Hepatic stellate cell (primary cell): ENCODE data around the gene GRK2.

Experiments used
- DNase-seq: peaks from one replicate; pipeline ENCODE4 v3.0.0; 2011; ENCODE audit warnings: low spot score

GRK2 gene

DNA sequence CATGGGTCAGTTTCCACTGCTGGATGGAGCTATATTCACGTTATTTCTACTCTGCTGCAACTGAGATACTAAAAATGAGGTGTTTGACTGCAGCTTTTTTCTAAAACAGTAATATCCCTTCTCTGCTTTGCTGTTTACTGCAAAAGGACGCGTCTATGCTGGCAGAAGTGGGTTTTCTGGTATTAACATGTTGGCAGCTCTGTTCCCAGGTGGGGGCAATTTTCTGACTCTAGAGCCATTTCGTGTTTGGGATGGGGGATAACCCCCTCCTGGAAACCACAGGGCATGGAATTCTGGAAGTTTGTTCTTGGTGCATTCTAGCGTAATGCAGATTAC is 4.9 kb downstream of the GRK2 start:
- no peak for DNase-seq

DNA sequence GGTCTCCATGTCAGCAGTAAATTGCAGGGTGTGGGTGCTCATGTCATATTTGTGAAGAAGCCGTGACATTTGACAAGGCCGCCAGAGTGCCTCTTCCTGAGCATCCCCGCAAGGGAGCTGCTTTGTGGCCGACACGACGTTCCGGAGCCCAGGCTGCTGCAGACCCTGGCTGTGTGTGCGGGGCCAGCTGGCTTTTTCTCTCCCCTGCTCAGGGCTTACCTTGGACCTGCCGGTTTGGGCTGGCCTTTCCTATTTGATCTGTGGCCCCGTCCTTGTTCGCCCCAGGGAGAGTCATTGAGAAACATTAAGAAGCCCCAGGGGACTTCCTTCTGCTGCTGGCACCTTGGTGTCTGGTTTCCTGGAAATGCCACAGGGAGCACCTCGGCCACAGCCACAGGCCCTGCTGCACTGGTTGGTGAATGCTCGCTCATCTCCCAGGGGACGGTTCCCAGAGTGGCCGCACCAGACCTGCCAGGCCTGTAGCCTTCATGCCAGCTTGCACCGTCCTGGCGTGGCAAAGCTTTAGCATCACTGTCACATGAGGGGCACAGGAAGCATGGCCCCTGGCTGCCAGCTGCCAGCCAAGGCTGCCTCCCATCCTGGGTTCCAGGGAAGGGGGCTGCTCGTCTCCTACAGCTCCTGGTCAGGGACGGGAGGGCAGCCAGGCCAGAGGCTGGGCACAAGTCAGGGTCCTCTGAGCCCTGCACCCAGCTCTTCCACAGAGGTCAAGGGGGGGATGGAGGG is 5.4 kb downstream of the GRK2 start:
- no peak for DNase-seq

DNA sequence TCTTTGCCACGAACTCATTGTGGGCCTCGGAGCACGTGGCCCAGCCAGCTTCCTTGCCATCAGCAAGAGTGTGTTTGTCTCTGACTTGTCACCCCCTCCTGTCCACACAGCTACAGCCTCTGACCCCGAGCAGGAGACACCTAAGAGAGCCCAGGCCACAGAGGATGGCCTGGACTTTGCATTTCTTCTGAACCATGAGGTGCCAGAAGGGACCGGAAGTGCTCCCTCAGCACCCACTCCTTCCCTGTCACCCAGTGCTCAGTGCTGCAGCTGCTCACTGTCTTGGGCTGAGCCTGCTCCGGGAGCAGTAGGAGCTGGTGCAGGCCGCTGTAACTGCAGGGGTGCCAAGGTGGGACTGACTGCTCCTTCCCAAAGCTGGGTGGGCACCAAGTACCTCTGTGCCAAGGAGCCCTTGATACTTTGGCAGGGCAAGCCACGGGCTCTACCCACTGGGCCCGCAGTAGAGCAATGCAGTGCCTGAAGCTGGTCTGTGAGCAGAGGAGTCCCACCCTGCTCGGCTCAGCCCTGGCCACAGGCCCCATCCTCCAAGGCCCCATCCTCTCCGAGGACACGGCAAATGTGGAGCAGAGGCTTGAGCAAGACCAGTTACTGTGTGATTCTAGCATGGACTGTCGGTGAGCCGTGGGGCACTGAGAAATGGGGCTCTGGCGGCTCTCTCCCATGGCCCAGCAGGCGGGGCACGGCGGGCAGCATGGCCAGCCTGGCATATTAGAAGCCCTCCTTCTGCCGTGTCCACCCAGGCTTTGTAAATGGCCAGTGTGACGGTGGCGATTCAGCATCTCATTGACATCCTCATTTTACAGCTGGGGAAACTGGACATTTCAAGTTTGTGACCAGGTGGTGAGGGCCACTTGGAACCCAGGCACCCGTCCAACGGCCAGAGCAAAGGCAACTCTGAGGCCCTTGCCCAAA is 6.3 kb downstream of the GRK2 start:
- DNase-seq, result peak; percentile 68

DNA sequence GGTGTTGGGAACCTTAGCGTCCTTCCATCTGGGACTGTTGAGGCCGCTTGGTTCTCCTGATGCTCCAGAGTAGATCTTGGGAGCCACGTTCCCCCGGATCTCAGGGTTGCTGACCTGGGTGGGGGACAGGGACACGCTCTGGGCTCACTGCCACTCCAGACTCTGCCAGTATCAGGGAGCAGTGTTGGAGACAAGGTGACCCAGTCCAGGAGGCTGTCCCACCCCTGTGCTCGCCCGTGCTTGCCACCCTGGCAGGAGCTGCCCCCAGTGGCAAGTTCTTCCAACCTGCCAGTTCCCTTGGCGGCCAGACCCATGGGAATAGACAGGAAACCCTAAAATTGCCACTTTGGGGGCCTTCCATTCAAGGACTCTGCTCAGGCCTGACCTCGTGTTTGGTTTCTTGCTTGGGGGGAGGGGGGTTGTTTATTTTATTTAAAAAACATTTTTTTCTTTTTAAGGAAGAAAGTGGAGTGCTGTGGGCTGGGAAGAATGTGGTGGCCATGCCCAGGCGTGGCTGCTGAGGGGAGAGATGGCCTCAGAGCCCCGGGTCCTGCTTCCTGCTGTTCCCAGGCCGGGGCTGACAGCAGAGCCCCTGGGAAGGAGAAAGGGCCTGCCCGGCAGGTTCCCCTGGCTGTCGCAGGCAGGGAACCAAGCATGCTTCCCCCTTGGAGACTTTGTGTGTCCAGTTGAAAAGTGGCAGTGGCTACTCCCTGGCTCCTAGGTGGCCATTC is 7.2 kb downstream of the GRK2 start:
- peak; percentile 63 for DNase-seq

DNA sequence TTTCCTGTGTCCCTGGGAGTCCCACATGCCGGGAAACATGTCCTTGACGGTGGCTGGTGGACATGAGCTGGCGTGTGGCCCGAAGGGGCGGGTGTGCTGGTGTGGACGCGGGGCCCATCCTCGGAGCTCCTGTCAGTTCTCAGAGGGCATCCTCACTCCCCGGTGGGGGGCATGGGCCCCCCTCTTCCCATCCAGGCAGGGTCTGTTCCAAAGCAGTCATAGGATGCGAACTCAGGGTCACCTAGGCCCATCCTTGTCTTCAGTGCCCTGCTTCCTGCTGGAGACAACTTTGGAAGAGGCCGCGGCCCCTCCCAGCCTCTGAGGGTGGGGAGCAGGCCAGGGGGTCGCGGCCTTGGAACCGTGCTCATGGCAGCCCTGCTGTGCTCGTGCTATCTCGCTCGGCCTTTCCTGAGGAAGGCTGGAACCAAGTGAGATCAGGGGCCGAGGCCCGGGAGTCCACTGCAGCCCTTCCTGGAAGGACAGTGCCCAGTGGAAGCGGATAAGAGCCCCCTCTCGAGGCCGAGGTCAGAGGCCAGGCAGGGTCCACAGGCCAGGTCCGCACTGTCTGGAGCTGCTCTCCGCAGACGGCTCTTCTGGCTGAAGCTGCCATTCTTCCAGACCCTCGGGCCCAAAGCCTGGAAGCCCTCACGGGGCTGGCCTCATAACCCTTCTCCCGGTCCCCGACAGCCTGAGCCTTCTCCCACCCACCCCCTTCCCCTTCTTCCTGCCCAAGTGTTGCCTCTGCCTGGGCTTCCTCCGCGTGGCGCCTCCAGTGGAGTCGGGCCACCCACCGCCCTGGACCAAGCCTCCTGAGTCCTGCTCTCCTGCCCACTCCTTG is 8.7 kb downstream of the GRK2 start:
- no peak for DNase-seq

DNA sequence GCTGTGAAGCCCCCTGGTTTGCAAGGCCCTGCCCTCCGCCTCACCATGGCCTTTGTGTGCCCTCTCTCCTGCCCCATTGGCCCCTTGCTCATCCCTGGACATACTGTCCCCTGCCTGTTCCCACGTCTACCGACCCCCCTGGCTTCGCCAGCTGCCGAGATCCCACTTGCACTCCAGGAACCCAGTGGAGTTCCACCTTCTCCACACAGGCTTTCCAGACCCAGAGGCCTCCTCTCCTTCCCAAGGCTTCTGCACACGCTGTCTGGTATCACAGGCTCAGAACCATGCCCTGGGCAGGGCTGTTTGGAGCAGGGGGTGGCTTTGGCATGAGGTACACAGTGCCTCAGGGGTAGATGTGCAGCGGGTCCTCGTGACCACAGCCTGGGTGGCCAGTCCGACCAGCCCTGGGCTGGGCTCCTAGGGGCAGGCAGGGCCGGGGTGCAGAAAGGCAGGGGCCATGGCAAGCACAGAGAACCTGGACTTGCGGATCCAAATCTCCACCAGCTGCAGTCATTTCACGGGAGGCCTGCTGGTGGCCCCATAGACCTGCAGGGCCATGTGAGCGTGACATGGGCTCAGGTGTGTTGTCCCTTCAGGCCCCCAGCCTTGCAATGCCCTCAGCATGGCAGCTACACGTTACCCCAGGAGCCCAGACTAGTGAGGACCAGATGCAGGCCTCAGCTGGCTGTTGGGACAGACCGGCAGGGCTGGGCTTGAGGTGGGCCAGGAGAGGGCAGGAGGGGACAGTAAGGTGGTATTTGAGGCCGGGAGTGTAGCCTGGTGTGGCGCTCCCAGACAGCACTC is 9.5 kb downstream of the GRK2 start:
- no peak for DNase-seq

DNA sequence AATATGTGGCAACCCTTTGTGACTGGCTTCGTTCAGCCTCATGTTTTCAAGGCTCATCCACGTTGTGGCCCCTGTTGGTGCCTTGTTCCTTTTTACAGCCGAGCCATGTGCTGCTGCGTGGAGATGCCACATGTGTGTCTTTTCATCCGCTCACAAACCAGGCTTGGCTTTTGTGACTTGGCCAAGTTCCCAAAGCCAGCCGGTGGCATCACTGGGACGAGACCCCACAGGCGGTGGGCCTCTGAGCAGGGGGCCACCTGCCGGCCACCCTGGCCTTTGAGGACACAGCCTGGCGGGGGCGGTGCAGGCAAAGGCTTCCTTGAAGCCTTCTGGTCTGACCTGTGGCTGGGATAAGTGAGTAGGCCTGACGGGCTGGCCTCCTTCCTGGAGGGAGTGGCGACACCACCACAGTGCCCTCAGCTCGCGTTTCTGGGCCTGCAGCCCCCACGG is 10.5 kb downstream of the GRK2 start:
- DNase-seq, result peak; percentile 56

DNA sequence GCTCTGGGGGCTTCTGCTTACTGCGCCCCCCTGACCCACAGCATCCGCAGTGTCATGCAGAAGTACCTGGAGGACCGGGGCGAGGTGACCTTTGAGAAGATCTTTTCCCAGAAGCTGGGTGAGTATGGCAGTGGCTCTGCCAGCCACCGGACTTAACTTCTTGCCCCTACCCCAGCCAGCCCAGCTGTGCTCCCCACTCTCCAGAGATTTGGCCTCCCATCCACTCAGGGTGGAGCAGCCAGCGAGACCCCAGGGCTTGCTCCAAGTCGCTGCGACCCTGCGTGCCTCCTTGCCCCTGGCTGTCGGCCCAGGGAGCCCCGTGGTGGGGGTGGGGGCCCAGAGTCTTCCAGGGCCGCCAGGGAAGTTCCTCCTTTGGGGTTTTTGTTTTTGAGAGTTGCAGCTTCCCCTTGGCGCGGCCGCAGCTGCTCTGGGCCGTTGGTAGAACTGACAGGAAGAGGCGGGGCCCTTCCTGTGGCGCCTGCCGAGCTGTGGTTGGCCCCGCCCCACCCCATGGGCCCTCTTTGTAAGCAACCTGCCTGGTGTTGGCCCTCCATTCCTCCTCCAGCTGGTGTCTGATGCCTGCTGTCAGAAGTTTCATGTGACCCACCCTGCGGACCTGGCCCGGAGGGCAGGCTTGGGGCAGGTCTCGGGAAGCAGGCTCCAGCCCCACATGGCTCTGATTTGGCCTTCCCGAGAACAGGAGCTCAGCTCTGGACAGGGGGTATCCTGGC is 11.1 kb downstream of the GRK2 start:
- DNase-seq, result peak; percentile 86

DNA sequence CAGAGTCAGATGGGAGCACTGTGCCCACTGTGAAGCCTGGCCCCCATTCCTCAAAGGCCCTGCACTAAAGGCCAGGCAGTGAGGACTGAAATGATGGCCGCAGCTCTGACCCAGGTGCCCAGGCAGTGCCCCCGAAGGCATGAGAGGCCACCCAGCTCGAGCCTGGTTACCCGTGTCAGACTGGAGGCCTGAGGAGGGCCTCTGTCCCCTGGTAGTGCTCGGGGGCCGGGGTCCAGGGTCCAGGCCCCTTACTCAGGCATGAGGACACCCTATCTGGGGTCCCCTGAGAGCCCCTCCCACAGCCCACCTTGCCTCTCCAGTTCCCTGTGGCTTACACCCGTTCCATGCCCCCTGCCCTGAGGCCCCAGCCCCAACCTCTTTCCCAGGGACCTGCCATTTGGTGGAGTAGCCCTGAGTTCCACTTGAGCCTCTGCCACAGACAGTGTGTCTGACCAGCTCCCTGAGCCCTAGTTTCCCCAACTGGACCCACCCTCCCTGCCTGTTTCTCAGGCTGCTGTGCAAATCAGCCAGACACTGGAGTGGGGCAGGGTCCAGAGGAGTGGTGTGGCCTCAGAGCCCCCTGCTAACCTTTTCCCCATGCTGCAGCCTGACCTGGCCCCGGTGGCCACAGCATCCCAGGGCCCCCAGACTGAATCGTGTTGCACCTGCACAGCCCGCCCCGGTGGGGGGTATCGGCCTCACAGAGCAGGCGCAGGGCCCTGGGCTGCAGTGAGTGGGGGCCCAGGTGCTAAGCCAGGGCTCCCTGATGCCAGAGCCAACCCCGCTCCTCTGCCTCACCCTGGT is 12.1 kb downstream of the GRK2 start:
- no peak for DNase-seq

DNA sequence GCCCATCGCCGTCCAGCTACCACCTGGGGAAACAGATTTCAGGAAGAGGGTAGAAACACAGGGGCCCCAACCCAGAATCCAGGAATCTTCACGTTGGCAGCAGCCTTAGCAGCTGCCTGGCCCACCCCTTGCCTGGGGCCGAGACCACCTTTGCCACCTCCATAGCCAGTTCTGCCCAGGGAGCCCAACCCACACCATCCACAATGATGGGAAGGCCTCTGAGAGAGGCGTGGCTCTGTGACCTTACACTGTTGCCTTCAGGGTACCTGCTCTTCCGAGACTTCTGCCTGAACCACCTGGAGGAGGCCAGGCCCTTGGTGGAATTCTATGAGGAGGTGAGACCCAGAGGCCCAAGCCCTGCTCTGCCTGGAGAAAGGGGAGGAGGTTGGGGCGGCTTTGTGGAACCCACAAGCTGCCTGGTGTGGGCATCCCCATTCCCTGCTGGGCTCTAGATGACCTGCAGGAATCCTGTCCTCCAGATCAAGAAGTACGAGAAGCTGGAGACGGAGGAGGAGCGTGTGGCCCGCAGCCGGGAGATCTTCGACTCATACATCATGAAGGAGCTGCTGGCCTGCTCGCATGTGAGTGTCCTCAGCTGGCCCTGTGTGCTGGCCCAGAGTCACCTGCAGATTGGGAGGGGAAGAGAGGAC is 12.8 kb downstream of the GRK2 start:
- DNase-seq, result no peak

DNA sequence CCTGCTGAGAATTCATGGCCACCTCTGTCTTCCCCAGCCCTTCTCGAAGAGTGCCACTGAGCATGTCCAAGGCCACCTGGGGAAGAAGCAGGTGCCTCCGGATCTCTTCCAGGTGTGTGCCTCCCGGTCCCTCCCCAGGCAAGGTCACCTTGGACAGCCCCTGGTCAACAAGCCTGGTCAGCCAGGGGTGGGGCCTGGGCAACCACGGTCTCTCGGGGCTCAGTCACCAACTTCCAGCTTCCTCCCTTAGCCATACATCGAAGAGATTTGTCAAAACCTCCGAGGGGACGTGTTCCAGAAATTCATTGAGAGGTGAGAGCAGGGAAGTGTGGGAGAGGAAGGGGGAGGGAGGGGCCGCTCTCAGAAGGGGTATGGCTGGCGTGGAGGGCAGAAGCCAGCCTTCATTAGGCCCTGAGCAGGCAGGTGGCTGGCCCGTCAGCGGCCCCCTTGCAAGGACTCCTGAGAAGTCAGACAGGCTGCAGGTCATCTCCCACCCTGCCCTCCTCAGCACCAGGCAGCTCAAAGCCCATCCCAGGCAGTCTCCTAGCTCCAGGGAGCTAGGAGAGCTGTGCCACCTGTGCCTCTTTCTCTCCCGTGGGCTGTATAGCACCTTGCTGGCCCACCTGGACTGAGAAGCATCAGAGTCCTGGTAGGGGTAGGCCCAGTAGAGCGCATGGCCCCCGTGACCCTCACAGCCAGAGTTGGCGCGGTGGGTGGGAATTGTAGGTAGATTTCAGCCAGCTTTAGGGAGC is 13.5 kb downstream of the GRK2 start:
- no peak for DNase-seq

DNA sequence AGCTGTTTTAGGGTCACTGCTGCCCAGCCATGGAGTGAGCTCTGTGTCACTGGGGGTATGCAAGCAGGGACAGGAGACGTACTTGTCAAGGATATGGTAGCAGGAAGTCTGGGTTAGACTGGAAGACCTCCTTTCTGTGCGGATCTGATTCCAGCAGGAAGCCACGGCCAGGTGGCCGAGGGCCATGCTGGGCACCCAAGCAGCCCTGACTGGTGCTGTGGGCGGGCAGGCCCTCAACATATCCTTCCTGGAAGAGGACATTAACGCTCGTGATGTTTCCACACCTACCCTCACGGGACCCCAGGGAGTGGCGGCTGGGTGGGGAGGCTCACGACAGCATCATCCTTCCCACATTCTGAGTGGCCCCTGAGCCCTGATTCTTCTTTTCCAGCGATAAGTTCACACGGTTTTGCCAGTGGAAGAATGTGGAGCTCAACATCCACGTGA is 14.1 kb downstream of the GRK2 start:
- no peak for DNase-seq

DNA sequence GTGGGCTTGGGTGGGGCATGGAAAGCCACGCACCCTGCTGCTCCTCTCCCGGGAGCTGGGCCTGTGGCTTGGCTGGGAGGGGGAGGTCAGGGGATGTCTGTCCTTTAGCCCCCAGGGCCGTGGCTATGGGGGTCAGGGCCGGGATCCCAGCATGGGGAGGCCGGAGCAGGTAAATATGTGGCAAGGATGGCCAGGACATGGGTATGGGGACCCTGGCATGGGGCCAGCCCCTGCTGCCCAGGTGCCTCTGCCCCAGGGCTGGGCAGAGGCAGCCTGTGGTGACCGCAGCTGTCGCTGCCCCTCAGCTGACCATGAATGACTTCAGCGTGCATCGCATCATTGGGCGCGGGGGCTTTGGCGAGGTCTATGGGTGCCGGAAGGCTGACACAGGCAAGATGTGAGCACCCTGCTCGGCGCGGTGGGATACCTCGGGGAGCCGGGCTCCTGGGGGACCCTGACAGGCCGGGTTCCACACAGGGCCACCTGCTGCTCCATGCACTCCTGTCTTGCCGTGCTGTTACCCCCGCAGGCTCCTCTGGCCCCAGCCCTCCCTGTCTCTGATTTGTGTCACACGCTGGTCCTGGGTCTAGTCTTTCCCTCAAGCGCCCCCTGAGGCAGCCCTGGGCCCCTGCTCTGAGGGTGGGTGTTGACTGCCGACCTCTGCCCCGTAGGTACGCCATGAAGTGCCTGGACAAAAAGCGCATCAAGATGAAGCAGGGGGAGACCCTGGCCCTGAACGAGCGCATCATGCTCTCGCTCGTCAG is 14.7 kb downstream of the GRK2 start:
- no peak for DNase-seq

DNA sequence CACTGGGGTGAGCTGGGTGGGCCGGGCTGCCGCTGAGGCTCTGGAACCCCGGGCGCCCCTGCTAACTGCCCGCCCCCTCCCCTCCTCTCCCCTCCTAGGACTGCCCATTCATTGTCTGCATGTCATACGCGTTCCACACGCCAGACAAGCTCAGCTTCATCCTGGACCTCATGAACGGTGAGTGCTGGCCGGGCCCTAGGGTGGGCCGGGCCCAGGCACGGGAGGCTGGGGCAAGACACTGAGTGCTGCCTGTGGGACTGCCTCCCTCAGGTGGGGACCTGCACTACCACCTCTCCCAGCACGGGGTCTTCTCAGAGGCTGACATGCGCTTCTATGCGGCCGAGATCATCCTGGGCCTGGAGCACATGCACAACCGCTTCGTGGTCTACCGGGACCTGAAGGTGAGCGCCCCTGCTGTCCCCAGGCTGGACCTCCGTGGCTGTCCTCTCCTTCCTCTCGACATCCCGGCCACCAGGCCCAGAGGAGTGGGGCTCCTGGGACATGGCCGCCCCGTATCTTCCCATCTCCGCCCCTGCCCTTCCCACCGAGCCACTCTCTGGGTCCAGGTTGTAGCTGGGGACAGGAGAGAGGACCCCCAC is 15.4 kb downstream of the GRK2 start:
- DNase-seq, result no peak

DNA sequence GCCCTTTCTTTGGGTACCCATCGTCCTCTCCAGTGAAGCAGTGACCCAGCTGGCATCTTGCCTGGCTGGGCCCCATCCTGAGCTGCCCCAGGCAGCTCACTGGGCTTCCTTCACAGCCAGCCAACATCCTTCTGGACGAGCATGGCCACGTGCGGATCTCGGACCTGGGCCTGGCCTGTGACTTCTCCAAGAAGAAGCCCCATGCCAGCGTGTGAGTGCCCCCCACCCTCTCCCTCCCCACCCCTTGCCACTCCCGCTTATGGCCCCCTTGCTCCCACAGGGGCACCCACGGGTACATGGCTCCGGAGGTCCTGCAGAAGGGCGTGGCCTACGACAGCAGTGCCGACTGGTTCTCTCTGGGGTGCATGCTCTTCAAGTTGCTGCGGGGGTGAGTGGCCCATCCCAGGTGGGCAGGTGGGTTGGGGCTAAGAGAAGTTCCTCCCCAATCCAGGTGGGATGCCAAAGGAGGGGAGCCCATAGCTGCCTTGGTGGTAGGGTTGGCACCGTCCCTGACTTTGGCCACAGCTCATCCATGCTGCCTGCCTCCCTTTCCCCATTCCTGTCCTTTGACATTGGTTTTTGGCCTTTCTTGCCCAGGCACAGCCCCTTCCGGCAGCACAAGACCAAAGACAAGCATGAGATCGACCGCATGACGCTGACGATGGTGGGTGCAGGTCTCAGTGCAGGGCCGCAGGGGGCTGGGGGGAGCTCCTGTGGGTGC is 16.0 kb downstream of the GRK2 start:
- no peak for DNase-seq

DNA sequence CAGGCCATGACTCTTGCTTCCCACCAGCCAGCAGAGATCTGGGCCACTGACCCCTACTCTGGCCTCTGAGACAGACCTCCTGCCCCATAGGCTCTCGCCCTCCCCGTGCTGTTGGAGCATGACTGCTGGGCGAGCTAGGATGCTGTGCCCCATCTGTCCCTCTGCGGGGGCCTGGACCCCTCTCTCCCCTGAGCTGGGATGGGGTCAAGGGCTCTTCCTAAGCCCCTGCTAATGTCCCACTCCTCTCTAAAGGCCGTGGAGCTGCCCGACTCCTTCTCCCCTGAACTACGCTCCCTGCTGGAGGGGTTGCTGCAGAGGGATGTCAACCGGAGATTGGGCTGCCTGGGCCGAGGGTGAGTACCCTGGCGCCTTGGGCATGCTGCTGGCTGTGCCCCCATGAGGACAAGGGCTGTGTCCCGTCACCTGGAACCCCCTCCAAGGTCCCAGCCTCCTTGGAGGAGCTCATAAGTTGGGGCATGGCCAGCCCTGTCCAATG is 16.7 kb downstream of the GRK2 start:
- no peak for DNase-seq
